Type B pancreatic cell (in vitro differentiated cells): Measurements from ENCODE around the gene FRY. TPM values are rescaled to one million over a fixed set of nuclear protein-coding genes. Genes with fewer than 3 reads are reported as not detected.

Experiments used
- DNase-seq: peaks from one replicate; pipeline ENCODE4 v3.0.0; 2021; ENCODE audit warnings: mixed read lengths; ENCODE audit not compliant: unreplicated experiment; ENCODE audit errors: extremely low spot score
- H3K27ac Mint-ChIP-seq: 2 replicates; pipeline ENCODE4 v1.8.0; 2021; ENCODE audit warnings: mild to moderate bottlenecking, mixed read lengths
- H3K27me3 Mint-ChIP-seq: 2 replicates; pipeline ENCODE4 v1.8.0; 2021; ENCODE audit warnings: mixed read lengths
- H3K36me3 Mint-ChIP-seq: 2 replicates; pipeline ENCODE4 v1.8.0; 2021; ENCODE audit warnings: mixed read lengths
- H3K4me1 Mint-ChIP-seq: one replicate; pipeline ENCODE4 v1.8.0; 2021; ENCODE audit warnings: mixed read lengths; ENCODE audit not compliant: unreplicated experiment
- H3K4me3 Mint-ChIP-seq: 2 replicates; pipeline ENCODE4 v1.8.0; 2021; ENCODE audit warnings: mild to moderate bottlenecking, mixed read lengths
- H3K9me3 Mint-ChIP-seq: 2 replicates; pipeline ENCODE4 v1.8.0; 2021; ENCODE audit warnings: mixed read lengths
- total RNA-seq: library from RNA; stranded (reverse); gene quantifications from 2 replicates; pipeline ENCODE4 v1.2.1, GENCODE V29; 2021; ENCODE audit warnings: low replicate concordance
- TF ChIP-seq, protein P1 (sequence below): fragments of 200-600 bp; sonication (generic); conservative IDR thresholded peaks from 2 replicates; pipeline ENCODE4 v1.5.0; 2021; ENCODE audit warnings: antibody characterized with exemption, mild to moderate bottlenecking

The FRY gene
- total RNA-seq, 1 donor from 2014 or later = 13.4 TPM

DNA sequence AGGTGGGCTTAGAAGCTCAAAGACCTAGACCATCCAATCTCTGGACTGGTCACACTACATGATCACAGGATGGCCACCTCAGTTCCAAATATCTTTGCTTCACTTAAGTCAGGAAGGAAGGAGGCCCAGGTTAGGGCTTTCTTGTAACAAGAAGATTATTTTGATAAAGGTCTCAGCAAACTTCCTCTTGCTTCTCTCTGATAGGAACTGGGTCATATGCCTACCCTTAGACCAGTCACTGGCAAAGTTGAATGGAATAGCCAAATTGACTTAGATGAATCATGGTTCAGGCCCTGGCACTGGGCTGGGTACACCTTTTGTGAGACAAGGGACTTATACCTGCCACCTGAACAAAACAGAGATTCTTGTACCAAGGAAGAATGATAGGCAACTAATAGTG, 11.0 kb downstream of the FRY start:
- Mint-ChIP-seq H3K4me1 (peaks cover 6% of the 10 kb centered on the region), H3K27me3 (no peaks in the 10 kb centered on the region), H3K27ac (no peak overlapping the region), H3K9me3 (no peaks in the 10 kb centered on the region), H3K36me3 (no peaks in the 10 kb centered on the region), H3K4me3 (no peak overlapping the region)
- no peak for DNase-seq
- TF ChIP-seq, protein P1, sequence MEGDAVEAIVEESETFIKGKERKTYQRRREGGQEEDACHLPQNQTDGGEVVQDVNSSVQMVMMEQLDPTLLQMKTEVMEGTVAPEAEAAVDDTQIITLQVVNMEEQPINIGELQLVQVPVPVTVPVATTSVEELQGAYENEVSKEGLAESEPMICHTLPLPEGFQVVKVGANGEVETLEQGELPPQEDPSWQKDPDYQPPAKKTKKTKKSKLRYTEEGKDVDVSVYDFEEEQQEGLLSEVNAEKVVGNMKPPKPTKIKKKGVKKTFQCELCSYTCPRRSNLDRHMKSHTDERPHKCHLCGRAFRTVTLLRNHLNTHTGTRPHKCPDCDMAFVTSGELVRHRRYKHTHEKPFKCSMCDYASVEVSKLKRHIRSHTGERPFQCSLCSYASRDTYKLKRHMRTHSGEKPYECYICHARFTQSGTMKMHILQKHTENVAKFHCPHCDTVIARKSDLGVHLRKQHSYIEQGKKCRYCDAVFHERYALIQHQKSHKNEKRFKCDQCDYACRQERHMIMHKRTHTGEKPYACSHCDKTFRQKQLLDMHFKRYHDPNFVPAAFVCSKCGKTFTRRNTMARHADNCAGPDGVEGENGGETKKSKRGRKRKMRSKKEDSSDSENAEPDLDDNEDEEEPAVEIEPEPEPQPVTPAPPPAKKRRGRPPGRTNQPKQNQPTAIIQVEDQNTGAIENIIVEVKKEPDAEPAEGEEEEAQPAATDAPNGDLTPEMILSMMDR = no peak

DNA sequence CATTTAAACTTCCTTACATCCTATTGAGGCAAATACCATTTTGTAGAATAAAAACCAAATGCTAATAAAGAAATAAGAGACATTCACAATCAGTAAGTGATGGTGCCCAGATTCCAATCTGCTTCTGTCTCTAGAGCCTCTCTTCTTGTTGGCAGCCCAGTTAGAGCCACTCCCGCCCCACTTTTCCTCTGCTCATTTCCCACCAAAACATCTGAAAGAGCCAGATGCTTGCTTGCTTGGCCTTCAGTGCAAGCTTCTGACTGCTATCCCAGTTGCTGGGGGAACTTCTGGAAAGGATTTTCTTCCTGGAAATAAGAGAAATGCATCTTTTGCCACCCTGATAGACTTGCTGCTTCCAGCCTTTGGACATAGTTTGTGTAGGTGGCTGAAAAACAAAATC, 12.9 kb downstream of the FRY start:
- TF ChIP-seq, protein P1 = no peak
- H3K27me3 Mint-ChIP-seq = no peaks in the 10 kb centered on the region
- H3K4me1 Mint-ChIP-seq = peaks cover 17% of the 10 kb centered on the region
- H3K4me3 Mint-ChIP-seq = no peak overlapping the region
- DNase-seq = no peak
- no peaks in the 10 kb centered on the region for H3K36me3 Mint-ChIP-seq
- H3K9me3 Mint-ChIP-seq = no peaks in the 10 kb centered on the region
- H3K27ac Mint-ChIP-seq = no peak overlapping the region

DNA sequence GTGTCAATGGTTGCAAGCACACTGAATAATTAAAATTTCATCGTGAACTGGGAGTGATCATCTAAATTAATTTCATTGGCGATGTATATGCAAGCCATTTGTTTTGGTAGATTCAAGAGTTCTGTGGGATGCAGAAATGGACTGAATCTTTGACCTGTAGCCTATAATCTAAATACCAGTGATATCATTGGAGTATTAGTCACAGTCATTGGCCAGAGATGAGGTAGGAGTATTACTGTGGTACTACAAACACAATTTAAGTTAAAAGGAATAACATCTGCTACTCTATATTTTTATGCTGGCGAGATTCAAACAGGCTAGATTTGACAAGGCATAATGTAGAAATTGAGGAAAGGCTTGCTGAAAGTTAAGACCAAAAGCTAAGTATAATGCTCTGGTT, 14.0 kb downstream of the FRY start:
- TF ChIP-seq, protein P1 = no peak
- H3K27ac Mint-ChIP-seq = no peak overlapping the region
- DNase-seq = no peak
- H3K4me3 Mint-ChIP-seq = no peak overlapping the region
- H3K9me3 Mint-ChIP-seq = no peaks in the 10 kb centered on the region
- peaks cover 17% of the 10 kb centered on the region for H3K4me1 Mint-ChIP-seq
- no peaks in the 10 kb centered on the region for H3K36me3 Mint-ChIP-seq
- H3K27me3 Mint-ChIP-seq = no peaks in the 10 kb centered on the region

DNA sequence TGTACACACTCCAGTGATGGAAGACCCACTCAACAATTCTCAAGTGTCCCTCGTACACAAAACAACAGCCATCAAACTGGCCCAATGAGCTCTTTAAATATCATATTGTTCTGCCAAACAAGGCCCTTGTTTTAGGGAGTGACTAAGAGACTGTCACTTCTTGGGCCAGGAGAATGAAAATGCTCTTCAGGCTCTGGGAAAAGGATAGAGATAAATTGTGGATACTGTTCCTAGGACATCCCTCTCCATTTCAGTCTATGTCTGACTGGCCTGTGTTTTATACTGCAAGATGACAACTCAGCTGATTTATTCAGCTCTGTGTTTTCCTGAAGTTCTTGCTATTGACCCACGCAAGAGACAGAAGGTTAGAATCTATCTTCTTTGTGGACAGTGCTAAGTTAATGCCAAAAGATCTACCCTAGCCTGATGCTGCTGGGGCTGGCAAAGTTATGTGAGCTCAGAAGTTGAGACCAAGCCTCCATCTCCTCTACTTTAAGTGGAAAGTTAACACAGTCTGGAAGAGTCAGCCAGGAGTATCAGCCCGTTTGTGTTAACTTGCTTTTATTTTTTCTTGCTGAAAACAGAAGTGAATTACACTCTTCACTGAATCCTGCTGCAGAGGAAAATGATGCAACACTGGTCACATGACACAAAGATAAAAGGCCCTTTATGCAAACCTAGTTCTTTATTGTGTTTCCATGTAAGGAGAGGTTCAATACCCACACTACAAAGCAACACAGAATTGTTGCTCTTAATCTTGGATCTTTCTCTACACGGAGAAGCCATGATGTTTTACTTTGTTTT, 14.6 kb downstream of the FRY start:
- no peak overlapping the region for H3K4me3 Mint-ChIP-seq
- TF ChIP-seq, protein P1 = no peak
- no peaks in the 10 kb centered on the region for H3K9me3 Mint-ChIP-seq
- H3K36me3 Mint-ChIP-seq = no peaks in the 10 kb centered on the region
- H3K27ac Mint-ChIP-seq = peak overlapping the region; percentile 20
- DNase-seq = no peak
- H3K27me3 Mint-ChIP-seq = no peaks in the 10 kb centered on the region
- H3K4me1 Mint-ChIP-seq = peaks cover 17% of the 10 kb centered on the region

DNA sequence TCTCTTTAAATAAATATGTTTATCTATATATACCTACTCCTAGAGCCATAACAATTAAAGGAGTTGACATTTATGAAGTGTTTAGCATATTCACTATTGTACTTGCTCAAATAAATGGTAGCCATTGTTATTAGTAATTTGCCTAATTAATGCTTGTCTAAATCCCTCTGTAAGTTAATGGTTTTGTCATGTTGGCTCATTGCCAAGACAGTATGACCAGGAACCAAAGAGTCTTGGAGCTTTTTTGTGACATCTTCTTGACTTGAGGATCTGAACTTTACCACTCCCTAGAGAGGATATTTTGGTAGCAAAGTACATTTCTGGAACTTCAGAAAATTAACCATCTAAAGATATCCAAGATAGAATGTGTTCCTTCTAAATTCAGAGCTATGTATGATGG, 15.5 kb downstream of the FRY start:
- Mint-ChIP-seq H3K9me3 (no peaks in the 10 kb centered on the region), H3K27me3 (no peaks in the 10 kb centered on the region), H3K4me1 (peaks cover 17% of the 10 kb centered on the region), H3K4me3 (no peak overlapping the region), H3K36me3 (no peaks in the 10 kb centered on the region), H3K27ac (no peak overlapping the region)
- DNase-seq = no peak
- TF ChIP-seq, protein P1 = no peak
